GM23338 (cell line): ENCODE data around the gene WASL.

Source experiments
- CREB1 ChIP-seq: fragments of 250-450 bp; sonication (Bioruptor Pico); IDR thresholded peaks from 2 replicates; pipeline ENCODE4 v1.5.0; 2020; ENCODE audit warnings: low read depth, mild to moderate bottlenecking, moderate library complexity
- EZH2 ChIP-seq: fragments of 200-600 bp; sonication (generic); IDR thresholded peaks from one replicate; pipeline ENCODE4 v1.8.0; 2017; ENCODE audit warnings: antibody characterized with exemption, mild to moderate bottlenecking, low read depth; ENCODE audit not compliant: unreplicated experiment
- EZH2phosphoT487 ChIP-seq: fragments of 200-600 bp; sonication (generic); IDR thresholded peaks from one replicate; pipeline ENCODE4 v1.8.1; 2018; ENCODE audit warnings: antibody characterized with exemption; ENCODE audit not compliant: unreplicated experiment
- JUNB ChIP-seq: IDR thresholded peaks from one replicate; pipeline ENCODE4 v1.6.1; 2016; ENCODE audit warnings: antibody characterized with exemption; ENCODE audit not compliant: unreplicated experiment
- POLR2AphosphoS5 ChIP-seq: IDR thresholded peaks from 2 replicates; pipeline ENCODE4 v1.6.1; 2016; ENCODE audit warnings: antibody characterized with exemption, low read depth
- STAT1 ChIP-seq: IDR thresholded peaks from one replicate; pipeline ENCODE4 v1.6.1; 2016; ENCODE audit warnings: antibody characterized with exemption; ENCODE audit not compliant: unreplicated experiment
- ZNF114 ChIP-seq: fragments of 250-450 bp; sonication (Bioruptor Pico); IDR thresholded peaks from 2 replicates; pipeline ENCODE4 v1.5.0; 2020; ENCODE audit warnings: mild to moderate bottlenecking, moderate library complexity
- ZNF462 ChIP-seq: fragments of 250-450 bp; sonication (Bioruptor Pico); IDR thresholded peaks from 2 replicates; pipeline ENCODE4 v1.5.0; 2020; ENCODE audit warnings: mild to moderate bottlenecking, moderate library complexity
- TF ChIP-seq, protein P1 (sequence below), 2 experiments: fragments of 200-600 bp in 1 of 2; sonication (generic) in 1 of 2; conservative IDR thresholded peaks; 2 replicates each; pipeline versions ENCODE4 v1.5.1 to v1.6.1; 2016 to 2017; ENCODE audit warnings: antibody characterized with exemption in 2 of 2, low read depth in 2 of 2, mild to moderate bottlenecking in 2 of 2, moderate library complexity in 1 of 2
- TF ChIP-seq, protein P2 (sequence below): IDR thresholded peaks from one replicate; pipeline ENCODE4 v1.6.1; 2018; ENCODE audit warnings: antibody characterized with exemption; ENCODE audit not compliant: unreplicated experiment

DNA sequence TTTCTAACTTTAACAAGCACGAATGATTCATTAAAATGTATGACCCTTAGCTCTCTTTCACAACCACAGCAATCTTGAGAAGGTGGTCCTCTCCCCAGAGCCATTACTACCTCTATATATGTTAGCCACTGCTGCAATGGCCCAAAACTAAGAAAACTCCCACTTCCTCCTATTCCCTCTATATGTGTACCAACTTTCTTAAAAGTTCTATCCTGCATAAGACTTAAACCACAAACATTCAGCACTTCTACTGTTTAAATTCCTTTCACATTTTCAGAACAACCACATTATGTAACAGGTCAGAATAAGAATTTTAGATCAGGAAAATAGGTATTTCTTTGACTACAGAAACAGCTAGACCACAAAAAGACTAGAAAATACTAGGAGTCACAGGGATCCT, 36.2 kb downstream of the WASL start:
- TF ChIP-seq, protein P1, sequence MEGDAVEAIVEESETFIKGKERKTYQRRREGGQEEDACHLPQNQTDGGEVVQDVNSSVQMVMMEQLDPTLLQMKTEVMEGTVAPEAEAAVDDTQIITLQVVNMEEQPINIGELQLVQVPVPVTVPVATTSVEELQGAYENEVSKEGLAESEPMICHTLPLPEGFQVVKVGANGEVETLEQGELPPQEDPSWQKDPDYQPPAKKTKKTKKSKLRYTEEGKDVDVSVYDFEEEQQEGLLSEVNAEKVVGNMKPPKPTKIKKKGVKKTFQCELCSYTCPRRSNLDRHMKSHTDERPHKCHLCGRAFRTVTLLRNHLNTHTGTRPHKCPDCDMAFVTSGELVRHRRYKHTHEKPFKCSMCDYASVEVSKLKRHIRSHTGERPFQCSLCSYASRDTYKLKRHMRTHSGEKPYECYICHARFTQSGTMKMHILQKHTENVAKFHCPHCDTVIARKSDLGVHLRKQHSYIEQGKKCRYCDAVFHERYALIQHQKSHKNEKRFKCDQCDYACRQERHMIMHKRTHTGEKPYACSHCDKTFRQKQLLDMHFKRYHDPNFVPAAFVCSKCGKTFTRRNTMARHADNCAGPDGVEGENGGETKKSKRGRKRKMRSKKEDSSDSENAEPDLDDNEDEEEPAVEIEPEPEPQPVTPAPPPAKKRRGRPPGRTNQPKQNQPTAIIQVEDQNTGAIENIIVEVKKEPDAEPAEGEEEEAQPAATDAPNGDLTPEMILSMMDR (conservative IDR thresholded peaks at IDR 0.05; ENCODE audit: low read depth in 2 of 2), result no peak
- TF ChIP-seq POLR2AphosphoS5 (no peak), EZH2 (no peak), ZNF114 (CRISPR knock-in tag) (no peak), STAT1 (no peak), ZNF462 (CRISPR knock-in tag) (no peak), EZH2phosphoT487 (no peak), JUNB (no peak), CREB1 (CRISPR knock-in tag) (no peak)
- TF ChIP-seq, protein P2, sequence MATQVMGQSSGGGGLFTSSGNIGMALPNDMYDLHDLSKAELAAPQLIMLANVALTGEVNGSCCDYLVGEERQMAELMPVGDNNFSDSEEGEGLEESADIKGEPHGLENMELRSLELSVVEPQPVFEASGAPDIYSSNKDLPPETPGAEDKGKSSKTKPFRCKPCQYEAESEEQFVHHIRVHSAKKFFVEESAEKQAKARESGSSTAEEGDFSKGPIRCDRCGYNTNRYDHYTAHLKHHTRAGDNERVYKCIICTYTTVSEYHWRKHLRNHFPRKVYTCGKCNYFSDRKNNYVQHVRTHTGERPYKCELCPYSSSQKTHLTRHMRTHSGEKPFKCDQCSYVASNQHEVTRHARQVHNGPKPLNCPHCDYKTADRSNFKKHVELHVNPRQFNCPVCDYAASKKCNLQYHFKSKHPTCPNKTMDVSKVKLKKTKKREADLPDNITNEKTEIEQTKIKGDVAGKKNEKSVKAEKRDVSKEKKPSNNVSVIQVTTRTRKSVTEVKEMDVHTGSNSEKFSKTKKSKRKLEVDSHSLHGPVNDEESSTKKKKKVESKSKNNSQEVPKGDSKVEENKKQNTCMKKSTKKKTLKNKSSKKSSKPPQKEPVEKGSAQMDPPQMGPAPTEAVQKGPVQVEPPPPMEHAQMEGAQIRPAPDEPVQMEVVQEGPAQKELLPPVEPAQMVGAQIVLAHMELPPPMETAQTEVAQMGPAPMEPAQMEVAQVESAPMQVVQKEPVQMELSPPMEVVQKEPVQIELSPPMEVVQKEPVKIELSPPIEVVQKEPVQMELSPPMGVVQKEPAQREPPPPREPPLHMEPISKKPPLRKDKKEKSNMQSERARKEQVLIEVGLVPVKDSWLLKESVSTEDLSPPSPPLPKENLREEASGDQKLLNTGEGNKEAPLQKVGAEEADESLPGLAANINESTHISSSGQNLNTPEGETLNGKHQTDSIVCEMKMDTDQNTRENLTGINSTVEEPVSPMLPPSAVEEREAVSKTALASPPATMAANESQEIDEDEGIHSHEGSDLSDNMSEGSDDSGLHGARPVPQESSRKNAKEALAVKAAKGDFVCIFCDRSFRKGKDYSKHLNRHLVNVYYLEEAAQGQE, result no peak
